Fibroblast of mammary gland (primary cell): Measurements from ENCODE around the gene SLC35G2.
"Not testable (repeated sequence)": the region's sequence is repeated elsewhere in the genome, so short reads cannot be mapped to it uniquely, and the experiment has no call there.

Experiments used
- DNase-seq: peaks from one replicate; pipeline ENCODE4 v3.0.0-alpha.2; 2010; ENCODE audit warnings: low read depth
- H3K4me3 ChIP-seq: 2 replicates; pipeline ENCODE4 v1.5.1; 2011; ENCODE audit warnings: low read depth, mild to moderate bottlenecking, low read length, moderate library complexity; ENCODE audit not compliant: control insufficient read depth
- TF ChIP-seq, protein P1 (sequence below): conservative IDR thresholded peaks from 2 replicates; pipeline ENCODE4 v1.5.1; 2011; ENCODE audit warnings: low read depth, low read length, inconsistent platforms; ENCODE audit not compliant: control insufficient read depth, insufficient read depth

Gene SLC35G2

DNA sequence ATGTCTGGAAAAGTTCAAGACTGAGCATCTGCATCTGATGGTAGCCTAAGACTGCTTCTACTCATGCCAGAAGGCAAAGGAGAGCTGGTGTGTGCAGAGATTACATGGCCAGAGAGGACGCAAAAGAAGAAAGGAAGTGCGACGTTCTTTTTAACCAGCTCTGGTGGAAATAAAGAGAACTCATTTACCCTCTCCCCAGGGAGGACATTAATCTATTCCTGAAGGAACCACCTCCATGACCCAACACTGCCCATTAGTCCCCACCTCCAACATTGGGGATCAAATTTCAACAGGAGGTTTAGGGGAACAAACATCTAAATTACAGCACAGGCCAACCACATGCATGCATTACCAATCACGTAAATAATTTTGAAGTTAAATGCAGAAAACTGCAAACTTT is 41.6 kb downstream of the SLC35G2 start:
- TF ChIP-seq, protein P1, sequence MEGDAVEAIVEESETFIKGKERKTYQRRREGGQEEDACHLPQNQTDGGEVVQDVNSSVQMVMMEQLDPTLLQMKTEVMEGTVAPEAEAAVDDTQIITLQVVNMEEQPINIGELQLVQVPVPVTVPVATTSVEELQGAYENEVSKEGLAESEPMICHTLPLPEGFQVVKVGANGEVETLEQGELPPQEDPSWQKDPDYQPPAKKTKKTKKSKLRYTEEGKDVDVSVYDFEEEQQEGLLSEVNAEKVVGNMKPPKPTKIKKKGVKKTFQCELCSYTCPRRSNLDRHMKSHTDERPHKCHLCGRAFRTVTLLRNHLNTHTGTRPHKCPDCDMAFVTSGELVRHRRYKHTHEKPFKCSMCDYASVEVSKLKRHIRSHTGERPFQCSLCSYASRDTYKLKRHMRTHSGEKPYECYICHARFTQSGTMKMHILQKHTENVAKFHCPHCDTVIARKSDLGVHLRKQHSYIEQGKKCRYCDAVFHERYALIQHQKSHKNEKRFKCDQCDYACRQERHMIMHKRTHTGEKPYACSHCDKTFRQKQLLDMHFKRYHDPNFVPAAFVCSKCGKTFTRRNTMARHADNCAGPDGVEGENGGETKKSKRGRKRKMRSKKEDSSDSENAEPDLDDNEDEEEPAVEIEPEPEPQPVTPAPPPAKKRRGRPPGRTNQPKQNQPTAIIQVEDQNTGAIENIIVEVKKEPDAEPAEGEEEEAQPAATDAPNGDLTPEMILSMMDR, result no peak
- peak; percentile 81 for DNase-seq
- peak overlapping the region; percentile 86 for H3K4me3 ChIP-seq

DNA sequence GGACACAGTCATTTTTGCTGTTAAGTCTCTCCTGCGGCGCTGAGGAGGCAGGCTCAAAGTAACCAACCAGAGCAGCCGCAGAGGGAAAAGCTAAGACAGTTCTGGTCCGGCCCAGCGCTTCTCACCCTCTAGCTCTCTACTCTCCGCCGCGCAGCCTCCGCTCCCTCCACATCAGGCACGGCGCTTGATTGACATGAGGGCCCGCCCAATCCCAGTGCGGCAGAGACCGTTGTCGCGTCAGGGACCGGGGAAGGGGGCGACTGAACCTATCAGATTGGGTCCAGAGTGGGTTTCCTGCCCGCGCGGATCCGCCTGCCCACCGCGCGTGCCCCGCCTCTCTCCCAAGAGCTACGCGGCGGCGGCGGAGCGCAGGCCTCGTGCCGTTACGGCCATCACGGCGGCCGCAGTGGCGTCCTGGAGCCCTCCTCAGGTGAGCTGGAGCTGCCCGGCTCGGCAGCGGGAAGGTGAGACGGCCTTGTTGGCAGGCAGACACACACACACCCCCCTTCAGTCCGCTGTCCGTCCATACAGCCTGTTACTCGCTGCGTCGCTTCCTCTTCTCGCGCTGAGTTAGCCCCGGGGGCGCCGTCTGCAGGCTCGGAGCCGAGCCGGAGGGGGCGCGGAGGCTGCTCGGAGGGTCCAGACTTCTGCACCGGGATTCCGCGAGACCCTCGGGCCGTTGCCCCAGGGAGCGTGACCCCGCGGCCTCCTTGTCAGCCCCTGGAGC is 43.1 kb downstream of the SLC35G2 start, which contains the start of gene NCK1:
Gene NCK1 (plus strand): TSS at position 319 of the 727 bp plus-strand sequence. CDS start 65,794 bp downstream, outside the sequence.
- H3K4me3 ChIP-seq, result peak within 1 kb of the TSS; percentile 86
- DNase-seq, result peak; percentile 96
- TF ChIP-seq, protein P1, result no peak

DNA sequence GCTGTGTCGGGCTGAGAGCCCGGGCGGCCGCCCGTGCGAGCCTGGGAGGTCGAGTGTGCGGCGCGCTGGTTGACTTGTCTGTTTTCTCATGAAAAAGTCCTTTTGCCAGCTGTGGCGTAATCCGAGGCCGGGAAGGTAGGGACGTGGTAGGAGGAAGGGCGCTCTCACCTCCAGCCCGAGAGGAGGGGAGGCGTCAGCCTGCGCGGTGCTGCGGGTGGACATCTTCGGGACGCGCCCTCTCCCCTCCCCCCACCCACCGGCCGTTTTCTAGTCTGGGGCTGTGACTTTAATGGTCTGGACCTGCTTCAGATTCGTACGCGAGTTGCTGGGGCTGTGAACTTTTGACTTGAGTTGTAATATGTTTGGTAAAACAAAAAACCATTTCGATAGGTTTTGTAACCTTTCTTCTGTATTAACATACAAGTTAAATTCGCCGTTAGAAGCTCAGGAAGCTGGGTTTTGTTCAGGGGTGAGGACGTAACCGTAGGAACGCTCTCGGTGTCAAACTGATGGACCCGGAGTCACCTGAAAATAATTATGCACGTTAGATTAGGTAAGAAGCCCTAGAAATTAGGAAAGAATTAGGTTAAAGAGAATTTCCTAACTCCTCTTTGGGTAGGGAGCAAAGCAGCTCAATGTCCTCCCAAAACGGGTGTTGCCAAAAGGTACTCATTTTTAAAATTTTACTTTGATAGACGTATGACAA is 43.8 kb downstream of the SLC35G2 start:
- TF ChIP-seq, protein P1, result no peak
- DNase-seq, result peak; percentile 61
- peak overlapping the region; percentile 86 for H3K4me3 ChIP-seq

DNA sequence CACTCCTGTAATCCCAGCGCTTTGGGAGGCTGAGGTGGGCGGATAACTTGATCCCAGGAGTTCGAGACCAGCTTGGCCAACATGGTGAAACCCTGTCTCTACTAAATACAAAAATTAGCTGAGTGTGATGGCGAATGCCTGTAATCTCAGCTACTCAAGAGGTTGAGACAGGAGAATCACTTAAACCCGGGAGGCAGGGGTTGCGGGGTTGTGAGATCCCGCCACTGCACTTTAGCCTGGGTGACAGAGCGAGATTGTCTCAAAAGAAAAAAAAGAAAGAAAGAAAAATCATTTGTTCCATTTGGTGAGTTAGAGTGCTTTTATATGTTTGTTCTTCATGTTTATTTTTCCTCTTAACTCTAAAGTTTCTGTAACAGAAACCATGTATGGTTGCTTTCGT is 50.4 kb downstream of the SLC35G2 start:
- TF ChIP-seq, protein P1, result no peak

DNA sequence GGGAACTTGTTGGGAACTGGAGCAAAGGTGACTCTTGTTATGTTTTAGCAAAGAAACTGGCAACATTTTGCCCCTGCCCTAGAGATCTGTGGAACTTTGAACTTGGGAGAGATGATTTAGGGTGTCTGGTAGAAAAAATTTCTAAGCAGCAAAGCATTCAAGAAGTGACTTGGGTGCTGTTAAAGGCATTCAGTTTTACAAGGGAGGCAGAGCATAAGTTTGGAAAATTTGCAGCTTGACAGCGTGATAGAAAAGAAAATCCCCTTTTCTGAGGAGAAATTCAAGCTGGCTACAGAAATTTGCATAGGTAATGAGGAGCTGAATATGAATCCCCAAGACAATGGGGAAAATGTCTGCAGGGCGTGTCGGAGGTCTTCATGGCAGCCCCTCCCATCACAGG is 53.3 kb downstream of the SLC35G2 start:
- not testable (repeated sequence) for H3K4me3 ChIP-seq, DNase-seq

More for the DNA sequence above, 50.4 kb downstream of the SLC35G2 start:
- no peak overlapping the region for H3K4me3 ChIP-seq
- no peak for DNase-seq

GRCh38 chr3:136879510-136879909 is 60.6 kb downstream of the SLC35G2 start:
- DNase-seq, H3K4me3 ChIP-seq: not testable (repeated sequence)

- DNase-seq, result no peak
Measured at GRCh38 chr3:136882571-136882970, 63.6 kb downstream of the SLC35G2 start.

More at GRCh38 chr3:136882571-136882970, 63.6 kb downstream of the SLC35G2 start:
- TF ChIP-seq, protein P1, result no peak
- no peak overlapping the region for H3K4me3 ChIP-seq
